Measurements from ENCODE around the gene KSR2. TPM values are rescaled to one million over a fixed set of nuclear protein-coding genes. Genes with fewer than 3 reads are reported as not detected.

KSR2 gene
- total RNA-seq, 1 donor from 2014 or later = not detected

- peak overlapping the region; percentile 0 for H3K4me3 Mint-ChIP-seq (ENCODE audit: unreplicated experiment)
- H3K9me3 Mint-ChIP-seq (ENCODE audit: low read depth) = no peaks in the 10 kb centered on the region
- peaks cover 49% of the 10 kb centered on the region for H3K4me1 Mint-ChIP-seq (ENCODE audit: low read depth)
- no peaks in the 10 kb centered on the region for H3K27me3 Mint-ChIP-seq (ENCODE audit: low read depth)
- TF ChIP-seq, protein P1, sequence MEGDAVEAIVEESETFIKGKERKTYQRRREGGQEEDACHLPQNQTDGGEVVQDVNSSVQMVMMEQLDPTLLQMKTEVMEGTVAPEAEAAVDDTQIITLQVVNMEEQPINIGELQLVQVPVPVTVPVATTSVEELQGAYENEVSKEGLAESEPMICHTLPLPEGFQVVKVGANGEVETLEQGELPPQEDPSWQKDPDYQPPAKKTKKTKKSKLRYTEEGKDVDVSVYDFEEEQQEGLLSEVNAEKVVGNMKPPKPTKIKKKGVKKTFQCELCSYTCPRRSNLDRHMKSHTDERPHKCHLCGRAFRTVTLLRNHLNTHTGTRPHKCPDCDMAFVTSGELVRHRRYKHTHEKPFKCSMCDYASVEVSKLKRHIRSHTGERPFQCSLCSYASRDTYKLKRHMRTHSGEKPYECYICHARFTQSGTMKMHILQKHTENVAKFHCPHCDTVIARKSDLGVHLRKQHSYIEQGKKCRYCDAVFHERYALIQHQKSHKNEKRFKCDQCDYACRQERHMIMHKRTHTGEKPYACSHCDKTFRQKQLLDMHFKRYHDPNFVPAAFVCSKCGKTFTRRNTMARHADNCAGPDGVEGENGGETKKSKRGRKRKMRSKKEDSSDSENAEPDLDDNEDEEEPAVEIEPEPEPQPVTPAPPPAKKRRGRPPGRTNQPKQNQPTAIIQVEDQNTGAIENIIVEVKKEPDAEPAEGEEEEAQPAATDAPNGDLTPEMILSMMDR (IDR thresholded peaks at IDR 0.05) = no peak
- no peaks in the 10 kb centered on the region for H3K36me3 Mint-ChIP-seq (ENCODE audit: low read depth)
- DNase-seq (ENCODE audit: low spot score) = no peak
- H3K27ac Mint-ChIP-seq (ENCODE audit: unreplicated experiment) = peak overlapping the region; percentile 76
Observed at GRCh38 chr12:117686911-117687377, 281.8 kb downstream of the KSR2 start.

DNA sequence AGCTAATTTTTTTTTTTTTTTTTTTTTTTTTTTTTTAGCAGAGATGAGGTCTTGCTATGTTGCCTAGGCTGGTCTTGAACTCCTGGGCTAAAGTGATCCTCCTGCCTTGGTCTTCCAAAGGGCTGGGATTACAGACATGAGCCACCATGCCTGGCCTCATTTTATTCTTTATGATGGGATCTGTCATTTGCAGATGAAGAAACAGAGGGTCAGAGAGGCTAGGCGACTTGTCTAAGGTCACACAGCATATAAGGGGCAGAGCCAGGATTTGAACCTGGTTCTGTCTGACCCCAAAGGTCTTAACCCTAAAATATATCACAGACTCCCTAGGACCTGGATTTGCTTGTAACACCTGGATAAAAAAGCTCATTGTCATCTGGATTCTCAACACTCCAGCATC, 282.6 kb downstream of the KSR2 start:
- Mint-ChIP-seq H3K36me3 (ENCODE audit: low read depth) (no peaks in the 10 kb centered on the region), H3K27me3 (ENCODE audit: low read depth) (no peaks in the 10 kb centered on the region), H3K4me3 (ENCODE audit: unreplicated experiment) (no peak overlapping the region), H3K27ac (ENCODE audit: unreplicated experiment) (peak overlapping the region; percentile 23), H3K4me1 (ENCODE audit: low read depth) (peaks cover 49% of the 10 kb centered on the region), H3K9me3 (ENCODE audit: low read depth) (no peaks in the 10 kb centered on the region)
- DNase-seq (ENCODE audit: low spot score) = no peak
- TF ChIP-seq, protein P1 (IDR thresholded peaks at IDR 0.05) = no peak

- peak overlapping the region; percentile 95 for H3K27ac Mint-ChIP-seq (ENCODE audit: unreplicated experiment)
- no peaks in the 10 kb centered on the region for H3K27me3 Mint-ChIP-seq (ENCODE audit: low read depth)
- H3K9me3 Mint-ChIP-seq (ENCODE audit: low read depth) = no peaks in the 10 kb centered on the region
- no peak for DNase-seq (ENCODE audit: low spot score)
- peak overlapping the region; percentile 43 for H3K4me3 Mint-ChIP-seq (ENCODE audit: unreplicated experiment)
- TF ChIP-seq, protein P1 (IDR thresholded peaks at IDR 0.05) = peak; percentile 14
- H3K36me3 Mint-ChIP-seq (ENCODE audit: low read depth) = no peaks in the 10 kb centered on the region
- peaks cover 54% of the 10 kb centered on the region for H3K4me1 Mint-ChIP-seq (ENCODE audit: low read depth)
Observed at GRCh38 chr12:117685110-117685926, 283.5 kb downstream of the KSR2 start.

DNA sequence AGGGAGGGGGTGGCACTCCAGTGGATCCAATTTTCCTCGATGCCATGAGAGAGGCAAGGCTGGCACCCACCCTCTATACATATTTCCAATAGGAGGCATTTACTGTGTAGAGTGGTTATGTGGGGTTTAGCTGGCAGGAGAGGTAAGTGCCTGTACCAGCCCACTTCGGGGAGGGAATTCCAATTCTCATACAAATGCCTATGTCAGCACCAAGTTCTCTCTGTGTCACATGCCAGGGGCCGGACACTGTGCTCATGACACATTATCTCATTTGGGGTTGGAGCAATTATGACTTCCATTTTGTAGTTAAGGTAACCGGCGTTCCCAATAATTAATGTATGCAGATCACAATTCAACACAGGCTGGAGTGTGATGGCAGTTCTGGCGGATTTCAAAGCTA, 284.3 kb downstream of the KSR2 start:
- peaks cover 60% of the 10 kb centered on the region for H3K4me1 Mint-ChIP-seq (ENCODE audit: low read depth)
- no peaks in the 10 kb centered on the region for H3K36me3 Mint-ChIP-seq (ENCODE audit: low read depth)
- no peaks in the 10 kb centered on the region for H3K9me3 Mint-ChIP-seq (ENCODE audit: low read depth)
- no peak overlapping the region for H3K4me3 Mint-ChIP-seq (ENCODE audit: unreplicated experiment)
- TF ChIP-seq, protein P1 (IDR thresholded peaks at IDR 0.05) = no peak
- DNase-seq (ENCODE audit: low spot score) = no peak
- no peak overlapping the region for H3K27ac Mint-ChIP-seq (ENCODE audit: unreplicated experiment)
- H3K27me3 Mint-ChIP-seq (ENCODE audit: low read depth) = no peaks in the 10 kb centered on the region

- no peaks in the 10 kb centered on the region for H3K36me3 Mint-ChIP-seq (ENCODE audit: low read depth)
- H3K4me3 Mint-ChIP-seq (ENCODE audit: unreplicated experiment) = no peak overlapping the region
- TF ChIP-seq, protein P1 (IDR thresholded peaks at IDR 0.05) = no peak
- H3K4me1 Mint-ChIP-seq (ENCODE audit: low read depth) = peaks cover 34% of the 10 kb centered on the region
- peak overlapping the region; percentile 13 for H3K27ac Mint-ChIP-seq (ENCODE audit: unreplicated experiment)
- no peak for DNase-seq (ENCODE audit: low spot score)
- peaks cover 5% of the 10 kb centered on the region for H3K9me3 Mint-ChIP-seq (ENCODE audit: low read depth)
- no peaks in the 10 kb centered on the region for H3K27me3 Mint-ChIP-seq (ENCODE audit: low read depth)
Observed at GRCh38 chr12:117680312-117680711, 288.5 kb downstream of the KSR2 start.
